ENCODE measurements around the gene CC2D1B.
"Not testable (repeated sequence)": the region's sequence is repeated elsewhere in the genome, so short reads cannot be mapped to it uniquely, and the experiment has no call there.

The CC2D1B gene

DNA sequence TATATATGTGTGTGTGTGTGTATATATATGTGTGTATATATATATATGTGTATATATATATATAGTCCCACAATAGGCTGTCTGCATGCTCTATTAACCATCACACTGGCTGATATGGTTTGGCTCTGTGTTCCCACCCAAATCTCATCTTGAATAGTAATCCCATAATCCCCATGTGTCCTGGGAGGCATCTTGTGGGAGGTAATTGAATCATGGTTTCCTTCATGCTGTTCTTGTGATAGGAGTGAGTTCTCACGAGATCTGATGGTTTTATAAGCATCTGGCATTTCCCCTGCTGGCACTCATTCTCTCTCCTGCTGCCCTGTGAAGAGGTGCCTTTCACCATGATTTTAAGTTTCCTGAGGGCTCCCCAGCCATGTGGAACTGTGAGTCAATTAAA is 3.8 kb upstream of the CC2D1B start:
- H3K27me3 ChIP-seq (ENCODE audit: low read depth); H3K4me3 ChIP-seq; in situ Hi-C loops (cut with MboI; ENCODE audit: low sequenced_read_pairs); DNase-seq (ENCODE audit: low spot score in 2 of 2); H3K4me1 ChIP-seq; H3K9me3 ChIP-seq: not testable (repeated sequence)
- H3K36me3 ChIP-seq (replicated peaks): peaks cover 36% of the 10 kb centered on the region

DNA sequence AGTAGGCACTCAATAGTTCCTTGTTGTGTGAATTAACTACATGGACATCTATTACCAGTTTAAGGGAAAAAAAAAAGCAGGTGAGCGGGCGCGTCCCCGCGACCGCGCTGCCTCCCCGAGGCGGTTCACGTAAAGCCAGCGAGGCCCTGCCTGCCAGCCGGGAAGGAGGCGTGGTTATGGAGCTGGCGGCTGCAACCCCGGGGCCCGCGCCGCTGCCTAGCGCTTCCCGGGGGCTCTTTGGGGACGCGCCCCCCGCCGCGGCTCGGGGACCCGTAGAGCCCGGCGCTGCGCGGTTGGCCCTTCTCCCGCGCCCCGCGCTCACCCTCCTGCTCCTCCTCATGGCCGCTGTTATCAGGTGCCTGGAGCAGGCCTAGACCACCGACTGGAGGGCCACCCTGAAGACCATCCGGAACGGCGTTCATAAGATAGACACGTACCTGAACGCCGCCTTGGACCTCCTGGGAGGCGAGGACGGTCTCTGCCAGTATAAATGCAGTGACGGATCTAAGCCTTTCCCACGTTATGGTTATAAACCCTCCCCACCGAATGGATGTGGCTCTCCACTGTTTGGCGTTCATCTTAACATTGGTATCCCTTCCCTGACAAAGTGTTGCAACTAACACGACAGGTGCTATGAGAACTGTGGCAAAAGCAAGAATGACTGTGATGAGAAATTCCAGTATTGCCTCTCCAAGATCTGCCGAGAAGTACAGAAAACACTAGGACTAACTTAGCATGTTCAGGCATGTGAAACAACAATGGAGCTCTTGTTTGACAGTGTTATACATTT is 2.6 kb upstream of the CC2D1B start:
- Histone ChIP-seq H3K27me3 (ENCODE audit: low read depth) (no peaks in the 10 kb centered on the region), H3K4me3 (peak overlapping the region; percentile 31), H3K4me1 (peaks cover 16% of the 10 kb centered on the region), H3K9me3 (no peaks in the 10 kb centered on the region; the same call in 1 of the 2 replicates), H3K36me3 (replicated peaks) (peaks cover 23% of the 10 kb centered on the region)
- in situ Hi-C loops (cut with MboI; ENCODE audit: low sequenced_read_pairs): no loop called here
- peak; percentile 55 to 84 for DNase-seq (ENCODE audit: low spot score in 2 of 2)

DNA sequence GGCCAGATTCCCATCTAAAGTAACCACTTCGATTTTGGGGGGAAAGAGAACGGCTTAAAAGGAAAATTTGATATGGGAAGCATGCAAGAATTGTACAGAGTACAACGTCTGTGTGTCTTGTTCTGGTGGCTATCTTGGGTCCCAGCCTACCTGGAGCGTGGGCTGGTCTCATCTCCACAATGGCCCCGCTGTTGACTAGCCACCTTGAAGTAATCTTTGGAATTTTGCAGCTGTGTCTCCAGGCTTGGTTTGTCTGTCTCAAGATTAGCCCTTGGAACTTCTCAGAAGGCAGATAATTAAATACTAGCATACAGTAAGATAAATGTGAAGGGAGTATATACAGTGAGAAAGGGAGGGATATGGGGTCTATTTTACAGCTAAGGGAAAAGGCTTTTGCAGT is 1.3 kb upstream of the CC2D1B start:
- H3K9me3 ChIP-seq: no peaks in the 10 kb centered on the region
- no peak overlapping the region for H3K4me3 ChIP-seq
- H3K4me1 ChIP-seq: peaks cover 16% of the 10 kb centered on the region
- H3K36me3 ChIP-seq (replicated peaks): peaks cover 17% of the 10 kb centered on the region
- no peaks in the 10 kb centered on the region for H3K27me3 ChIP-seq (ENCODE audit: low read depth)
- in situ Hi-C loops (cut with MboI; ENCODE audit: low sequenced_read_pairs): no loop called here
- DNase-seq (ENCODE audit: low spot score in 2 of 2): no peak

DNA sequence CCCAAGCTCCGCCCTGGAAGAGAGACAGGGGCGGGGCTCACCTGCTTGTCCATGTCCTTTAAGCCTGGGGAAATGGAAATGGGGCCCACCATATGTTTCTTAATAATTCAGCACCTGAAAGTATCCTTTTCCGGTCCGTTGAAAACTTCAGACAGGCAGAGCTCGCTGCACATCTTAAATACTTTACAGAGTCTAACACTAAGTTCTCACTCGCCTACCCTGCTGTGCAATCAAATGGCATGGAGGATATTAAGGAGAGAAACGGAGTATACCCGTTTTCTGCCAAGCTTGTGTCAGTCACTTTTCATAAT is 467 bp upstream of the CC2D1B start:
- in situ Hi-C loops (cut with MboI; ENCODE audit: low sequenced_read_pairs): no loop called here
- peaks cover 16% of the 10 kb centered on the region for H3K4me1 ChIP-seq
- no peak for DNase-seq (ENCODE audit: low spot score in 2 of 2)
- H3K9me3 ChIP-seq: no peaks in the 10 kb centered on the region
- H3K4me3 ChIP-seq: peak overlapping the region; percentile 78
- H3K36me3 ChIP-seq (replicated peaks): peaks cover 24% of the 10 kb centered on the region
- no peaks in the 10 kb centered on the region for H3K27me3 ChIP-seq (ENCODE audit: low read depth)

DNA sequence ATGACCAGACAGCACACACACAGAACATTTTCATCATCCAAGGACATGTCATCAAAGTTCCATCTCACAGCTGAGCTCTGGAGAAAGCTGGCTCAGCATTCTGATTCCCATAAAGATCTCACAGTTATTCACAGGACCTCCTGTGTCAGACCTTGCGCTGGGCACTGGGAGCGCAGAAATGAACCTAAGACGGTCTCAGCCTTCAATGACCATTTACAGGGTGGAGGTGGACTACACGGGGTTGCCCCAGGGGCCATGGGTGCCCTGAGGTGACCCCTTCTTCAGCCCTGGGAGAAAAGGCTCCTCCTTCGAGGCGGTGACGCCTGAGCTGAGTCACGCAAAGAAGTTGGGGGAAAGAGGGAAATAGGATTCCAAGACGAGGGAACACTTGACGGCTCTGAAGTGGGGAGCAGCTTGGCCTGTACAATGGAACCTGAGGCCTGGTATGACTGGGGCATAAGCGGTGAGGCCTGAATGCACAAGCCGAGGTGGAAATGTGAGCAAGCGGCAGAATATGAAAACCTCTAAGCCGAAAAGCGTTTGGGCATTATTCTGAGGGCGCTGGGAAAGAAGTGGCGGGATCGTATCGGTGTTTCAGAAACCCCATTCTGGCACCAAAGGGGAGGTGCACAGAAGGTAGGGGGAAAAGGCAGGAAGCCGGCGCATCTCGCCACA is 797 bp downstream of the CC2D1B start:
- peaks cover 16% of the 10 kb centered on the region for H3K4me1 ChIP-seq
- H3K4me3 ChIP-seq: peak overlapping the region; percentile 78
- no peaks in the 10 kb centered on the region for H3K9me3 ChIP-seq
- in situ Hi-C loops (cut with MboI; ENCODE audit: low sequenced_read_pairs): no loop called here
- H3K27me3 ChIP-seq (ENCODE audit: low read depth): no peaks in the 10 kb centered on the region
- DNase-seq (ENCODE audit: low spot score in 2 of 2): peak; percentile 35 to 69
- peaks cover 31% of the 10 kb centered on the region for H3K36me3 ChIP-seq (replicated peaks)

DNA sequence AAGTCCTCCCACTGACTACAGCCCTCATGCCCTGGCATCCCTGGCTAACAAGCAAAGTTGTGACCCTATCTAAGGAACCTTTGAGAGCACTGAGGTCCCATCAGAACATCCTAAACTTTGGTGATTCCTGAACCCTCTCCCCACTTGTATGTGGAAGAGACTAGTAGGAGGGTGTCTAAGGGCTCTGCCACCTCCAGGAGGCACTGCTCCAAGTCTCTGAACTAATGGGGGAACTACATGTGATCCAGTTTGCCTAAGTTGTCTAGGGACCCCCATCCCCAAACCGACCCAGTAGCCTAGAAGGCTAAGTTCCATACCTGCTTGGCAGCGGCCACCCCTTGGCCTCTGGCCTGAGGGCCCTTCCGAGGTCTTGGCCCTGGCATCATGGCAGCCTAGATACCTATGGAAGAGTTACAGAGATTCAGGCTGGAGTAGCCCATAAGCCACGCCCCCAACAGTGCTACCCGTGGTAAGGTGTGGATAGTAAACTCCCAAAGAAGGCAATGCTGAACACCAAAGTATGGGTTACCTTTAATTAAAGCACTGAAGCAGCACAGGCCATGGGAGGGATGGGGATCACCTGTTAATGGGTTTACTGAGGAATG is 1.7 kb downstream of the CC2D1B start:
- Histone ChIP-seq H3K4me3 (no peak overlapping the region; the same call in 1 of the 2 replicates), H3K9me3 (no peaks in the 10 kb centered on the region), H3K27me3 (ENCODE audit: low read depth) (no peaks in the 10 kb centered on the region), H3K4me1 (peaks cover 16% of the 10 kb centered on the region), H3K36me3 (replicated peaks) (peaks cover 39% of the 10 kb centered on the region)
- in situ Hi-C loops (cut with MboI; ENCODE audit: low sequenced_read_pairs): no loop called here
- peak in 1 of 2 experiments; percentile 41 for DNase-seq (ENCODE audit: low spot score in 2 of 2)

DNA sequence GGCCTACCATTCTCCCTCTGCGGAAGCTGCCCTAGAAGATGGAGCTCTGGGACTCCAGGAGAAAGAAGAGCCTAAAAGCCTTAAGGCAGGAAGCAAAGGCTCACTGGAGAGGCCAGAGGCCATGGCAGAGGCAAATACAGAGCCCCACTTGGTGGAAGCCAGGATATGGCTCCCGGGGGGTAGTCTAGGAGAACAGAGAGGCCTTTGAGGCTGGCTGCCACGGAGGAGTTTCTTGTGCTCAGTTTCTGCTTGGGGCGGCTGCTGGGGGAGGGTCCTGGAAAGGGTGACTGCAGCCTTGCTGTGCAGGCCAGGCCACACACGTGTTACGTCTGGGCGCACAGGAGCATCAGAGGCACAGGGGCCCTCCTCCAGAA is 5.4 kb downstream of the CC2D1B start:
- in situ Hi-C loops (cut with MboI; ENCODE audit: low sequenced_read_pairs): no loop called here
- peaks cover 74% of the 10 kb centered on the region for H3K36me3 ChIP-seq (replicated peaks)
- no peaks in the 10 kb centered on the region for H3K9me3 ChIP-seq
- no peak for DNase-seq (ENCODE audit: low spot score in 2 of 2)
- H3K27me3 ChIP-seq (ENCODE audit: low read depth): no peaks in the 10 kb centered on the region
- no peak overlapping the region for H3K4me3 ChIP-seq
- H3K4me1 ChIP-seq: peaks cover 7% of the 10 kb centered on the region

DNA sequence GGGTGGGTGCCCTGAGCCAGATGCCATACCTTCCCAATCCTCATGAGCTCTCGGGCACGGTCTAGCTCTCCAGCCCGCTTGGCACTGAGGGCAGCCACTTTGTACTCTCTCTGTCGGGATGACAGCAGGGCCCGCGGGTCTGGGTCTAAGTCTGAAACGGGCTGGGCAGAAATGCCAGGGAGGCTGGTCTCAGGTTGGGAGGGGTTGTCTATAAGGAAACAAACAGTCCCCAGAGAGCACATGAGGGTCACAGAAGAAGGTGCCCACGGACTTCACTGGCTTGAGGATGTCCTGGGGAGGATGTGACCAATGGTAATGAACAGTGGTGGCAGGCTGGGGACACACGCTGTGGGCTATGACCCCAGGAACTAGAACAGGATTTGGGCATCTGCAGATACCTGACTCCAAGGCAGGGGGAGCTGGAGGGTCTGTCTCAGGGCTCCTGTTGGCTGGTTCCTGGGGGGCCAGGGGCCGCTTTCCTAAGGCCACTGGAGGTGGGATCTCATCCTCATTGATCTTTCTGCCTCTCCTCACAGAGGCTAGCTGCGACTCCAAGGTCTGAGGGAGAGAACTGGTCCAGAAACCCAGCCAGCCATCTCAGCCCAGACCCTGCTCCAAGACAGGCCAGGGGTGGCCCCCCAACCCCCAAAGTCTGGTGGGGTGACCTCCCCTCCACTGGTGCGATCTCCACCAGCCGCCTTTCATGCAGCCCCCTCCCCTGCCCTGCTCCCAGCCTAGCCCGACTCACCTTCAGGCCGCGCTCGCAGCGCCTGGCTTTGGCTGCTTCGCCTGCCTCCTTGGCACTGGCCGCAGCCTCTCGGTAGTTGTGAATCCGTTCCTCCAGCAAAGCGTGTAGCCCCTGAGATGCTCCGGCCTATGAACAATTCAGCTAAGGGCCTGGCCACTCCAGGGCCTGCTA is 6.1 kb downstream of the CC2D1B start:
- no peaks in the 10 kb centered on the region for H3K27me3 ChIP-seq (ENCODE audit: low read depth)
- H3K4me1 ChIP-seq: peaks cover 7% of the 10 kb centered on the region
- H3K36me3 ChIP-seq (replicated peaks): peaks cover 80% of the 10 kb centered on the region
- H3K9me3 ChIP-seq: no peaks in the 10 kb centered on the region
- in situ Hi-C loops (cut with MboI; ENCODE audit: low sequenced_read_pairs): no loop called here
- no peak for DNase-seq (ENCODE audit: low spot score in 2 of 2)
- H3K4me3 ChIP-seq: no peak overlapping the region

DNA sequence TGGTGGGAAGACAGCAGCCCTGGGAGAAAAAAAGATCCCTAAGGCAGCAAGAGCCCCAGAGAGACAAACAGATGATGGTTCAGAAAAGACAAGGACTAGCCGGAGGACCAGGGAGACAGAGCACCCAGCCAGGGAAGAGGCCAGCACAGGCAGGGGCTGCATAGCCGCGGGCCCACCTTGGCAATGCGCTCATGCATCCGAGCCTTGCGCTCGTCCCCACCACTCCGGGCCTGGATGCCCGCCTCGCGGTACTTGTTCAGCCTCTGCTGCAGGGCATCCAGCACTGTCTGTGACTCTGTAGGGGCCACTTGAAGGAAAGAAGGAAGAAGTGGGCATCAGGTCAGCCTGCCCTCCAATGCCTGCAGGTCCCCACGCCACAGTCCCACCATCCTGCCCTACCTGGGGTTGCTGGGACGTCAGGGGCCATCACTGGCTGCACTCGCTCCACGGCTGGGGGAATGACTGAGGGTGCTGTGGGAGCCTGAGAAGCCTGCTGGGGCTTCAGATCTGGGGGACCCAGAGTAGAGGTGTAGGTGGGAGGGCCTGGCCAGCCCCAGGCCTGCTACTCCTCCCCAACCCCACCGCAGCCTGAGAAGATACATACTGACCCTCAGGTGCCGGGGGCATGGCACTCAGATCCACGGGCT is 7.0 kb downstream of the CC2D1B start:
- Histone ChIP-seq H3K4me3 (no peak overlapping the region), H3K9me3 (no peaks in the 10 kb centered on the region), H3K27me3 (ENCODE audit: low read depth) (no peaks in the 10 kb centered on the region), H3K36me3 (replicated peaks) (peaks cover 90% of the 10 kb centered on the region), H3K4me1 (no peaks in the 10 kb centered on the region)
- in situ Hi-C loops (cut with MboI; ENCODE audit: low sequenced_read_pairs): no loop called here
- no peak for DNase-seq (ENCODE audit: low spot score in 2 of 2)

DNA sequence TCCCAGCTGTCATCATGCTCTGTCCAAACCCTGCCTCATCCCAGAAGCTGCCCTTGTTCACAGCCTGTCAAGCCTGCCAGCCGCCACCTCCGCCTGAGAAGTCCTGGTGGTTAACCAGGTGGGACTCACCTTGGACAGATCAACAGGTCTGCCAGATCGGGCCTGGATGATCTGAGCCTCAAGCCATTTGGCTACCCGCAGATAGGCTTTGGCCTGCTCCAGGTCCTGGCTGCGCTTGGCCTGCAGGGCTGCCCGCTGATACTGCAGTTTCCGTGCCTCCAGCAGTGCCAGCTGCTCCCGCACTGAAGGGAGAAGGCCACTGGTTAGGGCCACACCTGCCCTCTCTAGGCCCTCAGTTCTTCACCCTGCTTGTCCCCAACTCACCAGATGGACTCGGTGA is 8.6 kb downstream of the CC2D1B start:
- no peaks in the 10 kb centered on the region for H3K9me3 ChIP-seq
- H3K4me1 ChIP-seq: no peaks in the 10 kb centered on the region
- DNase-seq (ENCODE audit: low spot score in 2 of 2): no peak
- H3K4me3 ChIP-seq: no peak overlapping the region
- no peaks in the 10 kb centered on the region for H3K27me3 ChIP-seq (ENCODE audit: low read depth)
- in situ Hi-C loops (cut with MboI; ENCODE audit: low sequenced_read_pairs): no loop called here
- peaks cover 100% of the 10 kb centered on the region for H3K36me3 ChIP-seq (replicated peaks)

DNA sequence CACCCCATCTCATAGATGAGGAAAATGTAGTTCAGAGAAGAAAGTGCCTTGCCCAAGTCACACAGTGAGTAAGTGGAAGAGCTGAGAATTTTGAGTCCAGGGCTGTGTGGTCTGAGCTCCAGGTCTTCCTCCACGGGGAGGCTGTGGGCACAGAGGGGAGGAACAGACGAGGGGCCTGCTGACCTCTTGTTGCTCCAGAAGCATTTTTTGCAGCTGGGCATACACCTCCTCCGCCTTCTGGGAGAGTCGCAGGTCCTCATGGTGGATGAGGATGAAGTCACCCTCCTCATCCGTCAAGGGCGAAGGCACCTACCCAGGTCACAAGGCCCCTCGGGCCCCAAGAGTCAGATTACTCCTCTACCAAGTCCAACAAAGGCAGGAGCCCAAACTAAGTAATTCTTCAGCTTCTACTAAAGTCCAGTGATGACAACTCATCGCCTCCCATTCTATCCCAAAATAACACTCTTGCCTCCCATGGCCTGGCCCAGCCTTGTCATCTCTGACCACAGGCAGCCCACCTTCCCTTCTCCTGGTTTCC is 9.1 kb downstream of the CC2D1B start:
- H3K4me1 ChIP-seq: no peaks in the 10 kb centered on the region
- no peaks in the 10 kb centered on the region for H3K27me3 ChIP-seq (ENCODE audit: low read depth)
- H3K9me3 ChIP-seq: no peaks in the 10 kb centered on the region
- H3K36me3 ChIP-seq (replicated peaks): peaks cover 100% of the 10 kb centered on the region
- no peak overlapping the region for H3K4me3 ChIP-seq
- in situ Hi-C loops (cut with MboI; ENCODE audit: low sequenced_read_pairs): no loop called here
- no peak for DNase-seq (ENCODE audit: low spot score in 2 of 2)

DNA sequence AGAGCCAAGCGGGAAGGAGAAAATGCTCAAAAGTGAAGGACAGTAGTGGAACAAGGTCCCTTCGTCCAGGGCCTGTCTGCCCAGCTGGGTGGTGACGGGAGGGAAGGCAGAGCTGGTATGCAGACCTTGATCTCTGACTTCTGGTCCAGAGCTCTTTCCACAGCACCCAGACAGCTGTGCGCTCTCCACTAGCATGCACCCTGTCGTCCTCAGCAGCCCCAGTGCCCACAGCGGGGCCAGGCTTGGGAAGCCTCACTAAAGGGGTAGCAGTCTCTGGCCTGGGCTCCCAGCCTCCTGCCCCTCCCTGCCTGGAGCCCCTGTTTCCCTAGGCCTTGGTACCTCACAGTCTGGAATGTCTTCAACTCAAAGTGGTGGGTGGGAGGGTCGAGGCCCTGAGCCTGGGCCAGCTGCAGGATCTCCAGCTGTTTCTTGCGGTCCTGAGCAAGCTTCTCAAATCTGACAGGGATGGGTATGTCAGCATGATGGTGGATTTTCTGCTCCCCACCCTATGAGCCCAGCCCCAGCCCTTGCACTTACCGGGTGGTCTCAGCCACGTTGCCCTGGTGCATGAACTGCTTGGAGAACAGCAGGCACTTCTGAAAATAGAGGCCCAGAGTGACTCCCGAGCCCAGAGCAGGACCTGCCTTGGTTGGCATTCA is 10.0 kb downstream of the CC2D1B start:
- no peaks in the 10 kb centered on the region for H3K27me3 ChIP-seq (ENCODE audit: low read depth)
- in situ Hi-C loops (cut with MboI; ENCODE audit: low sequenced_read_pairs): no loop called here
- H3K4me3 ChIP-seq: no peak overlapping the region
- DNase-seq (ENCODE audit: low spot score in 2 of 2): no peak
- H3K9me3 ChIP-seq: no peaks in the 10 kb centered on the region
- peaks cover 6% of the 10 kb centered on the region for H3K4me1 ChIP-seq
- H3K36me3 ChIP-seq (replicated peaks): peaks cover 92% of the 10 kb centered on the region

DNA sequence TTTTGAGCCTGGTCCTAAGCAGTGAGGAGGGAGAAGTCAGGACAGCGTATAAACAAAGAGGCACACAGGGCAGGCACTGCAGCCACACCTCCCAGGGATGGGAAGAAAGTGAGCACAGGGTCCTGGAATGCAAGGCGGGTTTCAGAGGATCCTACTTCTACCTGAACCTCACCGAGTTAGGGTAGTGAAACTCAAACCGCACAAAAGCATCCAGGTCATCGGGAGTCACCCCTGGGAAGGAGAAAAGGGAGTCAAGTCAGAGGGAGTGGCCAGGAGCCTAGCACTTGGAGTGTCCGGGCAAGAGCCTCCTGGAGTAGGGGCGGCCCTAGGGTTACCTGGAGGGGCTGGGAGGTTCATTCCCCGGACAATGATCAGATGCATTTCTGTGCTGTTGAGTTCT is 10.6 kb downstream of the CC2D1B start:
- peaks cover 90% of the 10 kb centered on the region for H3K36me3 ChIP-seq (replicated peaks)
- in situ Hi-C loops (cut with MboI; ENCODE audit: low sequenced_read_pairs): no loop called here

More for the DNA sequence above, 10.6 kb downstream of the CC2D1B start:
- DNase-seq (ENCODE audit: low spot score in 2 of 2): no peak
- Histone ChIP-seq H3K27me3 (ENCODE audit: low read depth) (no peaks in the 10 kb centered on the region), H3K4me3 (no peak overlapping the region), H3K4me1 (peaks cover 8% of the 10 kb centered on the region), H3K9me3 (no peaks in the 10 kb centered on the region)
